Measurements from ENCODE around the gene KIFAP3.
A peak's percentile ranks its signal among the peaks of the same experiment; 100 is the strongest.

Gene KIFAP3

DNA sequence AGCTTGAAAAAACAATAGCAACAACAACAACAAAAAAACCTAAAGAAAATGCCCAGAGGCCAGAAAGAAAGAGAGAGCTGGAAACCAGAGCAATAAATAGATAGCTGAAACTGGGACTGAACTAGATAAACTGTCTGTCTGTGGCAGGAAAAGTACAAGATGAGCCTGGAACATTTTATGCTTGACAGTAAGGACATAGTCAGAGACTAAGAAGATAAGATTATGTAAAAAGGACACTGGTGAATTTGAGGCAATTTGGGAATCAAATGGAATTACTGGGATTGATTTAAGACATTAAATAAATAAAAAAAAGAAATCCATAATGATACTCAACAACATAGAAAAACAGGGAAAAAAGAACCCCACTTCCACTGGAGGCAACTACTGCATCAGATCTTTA lies 1.7 kb upstream of the KIFAP3 start:
- TF ChIP-seq, protein P1, sequence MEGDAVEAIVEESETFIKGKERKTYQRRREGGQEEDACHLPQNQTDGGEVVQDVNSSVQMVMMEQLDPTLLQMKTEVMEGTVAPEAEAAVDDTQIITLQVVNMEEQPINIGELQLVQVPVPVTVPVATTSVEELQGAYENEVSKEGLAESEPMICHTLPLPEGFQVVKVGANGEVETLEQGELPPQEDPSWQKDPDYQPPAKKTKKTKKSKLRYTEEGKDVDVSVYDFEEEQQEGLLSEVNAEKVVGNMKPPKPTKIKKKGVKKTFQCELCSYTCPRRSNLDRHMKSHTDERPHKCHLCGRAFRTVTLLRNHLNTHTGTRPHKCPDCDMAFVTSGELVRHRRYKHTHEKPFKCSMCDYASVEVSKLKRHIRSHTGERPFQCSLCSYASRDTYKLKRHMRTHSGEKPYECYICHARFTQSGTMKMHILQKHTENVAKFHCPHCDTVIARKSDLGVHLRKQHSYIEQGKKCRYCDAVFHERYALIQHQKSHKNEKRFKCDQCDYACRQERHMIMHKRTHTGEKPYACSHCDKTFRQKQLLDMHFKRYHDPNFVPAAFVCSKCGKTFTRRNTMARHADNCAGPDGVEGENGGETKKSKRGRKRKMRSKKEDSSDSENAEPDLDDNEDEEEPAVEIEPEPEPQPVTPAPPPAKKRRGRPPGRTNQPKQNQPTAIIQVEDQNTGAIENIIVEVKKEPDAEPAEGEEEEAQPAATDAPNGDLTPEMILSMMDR (IDR thresholded peaks at IDR 0.05; ENCODE audit: low read depth, low read length), result no peak
- DNase-seq (ENCODE audit: low read depth in 2 of 2), result no peak

DNA sequence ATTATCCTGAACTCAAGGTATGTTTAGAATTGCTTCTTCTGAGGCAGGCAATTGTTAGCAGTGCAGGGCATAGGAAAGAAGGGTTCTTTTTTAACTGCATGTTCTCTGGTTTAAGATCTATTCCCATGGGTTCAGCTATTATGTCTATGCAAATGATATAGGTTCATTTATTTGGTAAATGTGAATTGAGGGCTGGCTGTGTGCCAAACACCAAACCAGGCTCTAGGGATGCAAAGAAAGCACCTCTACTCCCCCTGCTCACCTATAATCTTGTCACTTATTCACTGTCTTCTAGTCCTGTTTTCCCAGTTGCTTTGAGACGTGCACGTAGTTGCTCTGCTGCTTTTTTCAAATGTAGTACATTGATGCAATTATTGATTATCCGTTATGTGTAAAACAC lies 691 bp upstream of the KIFAP3 start:
- no peak for DNase-seq (ENCODE audit: low read depth in 2 of 2)
- no peak overlapping the region for H3K4me3 ChIP-seq (replicated peaks in 1 of 2; ENCODE audit: low read depth in 2 of 2, low read length in 2 of 2)
- TF ChIP-seq, protein P1 (IDR thresholded peaks at IDR 0.05; ENCODE audit: low read depth, low read length), result no peak

More for the DNA sequence above, 1.7 kb upstream of the KIFAP3 start:
- H3K4me3 ChIP-seq (replicated peaks in 1 of 2; ENCODE audit: low read depth in 2 of 2, low read length in 2 of 2), result no peak overlapping the region

DNA sequence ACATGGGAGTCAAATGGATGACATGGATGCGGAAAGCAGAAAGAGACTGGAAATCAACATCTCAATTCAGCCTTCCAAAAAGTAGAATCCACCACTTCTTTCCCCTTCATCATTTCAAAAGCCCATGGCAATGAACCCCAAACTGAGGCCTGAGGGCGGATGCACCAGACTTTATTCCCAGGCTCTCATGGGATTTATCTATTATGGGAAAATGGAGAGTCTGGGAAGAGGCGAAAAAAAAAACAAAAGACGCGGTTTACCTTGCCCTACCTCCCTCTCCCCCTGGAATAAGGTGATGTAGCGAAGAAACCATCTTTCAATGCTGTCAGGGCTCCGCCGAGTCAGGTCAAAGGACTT lies 624 bp downstream of the KIFAP3 start:
- TF ChIP-seq, protein P1 (IDR thresholded peaks at IDR 0.05; ENCODE audit: low read depth, low read length), result no peak
- H3K4me3 ChIP-seq (replicated peaks in 1 of 2; ENCODE audit: low read depth in 2 of 2, low read length in 2 of 2), result peak overlapping the region; percentile 83 to 85
- no peak for DNase-seq (ENCODE audit: low read depth in 2 of 2)

DNA sequence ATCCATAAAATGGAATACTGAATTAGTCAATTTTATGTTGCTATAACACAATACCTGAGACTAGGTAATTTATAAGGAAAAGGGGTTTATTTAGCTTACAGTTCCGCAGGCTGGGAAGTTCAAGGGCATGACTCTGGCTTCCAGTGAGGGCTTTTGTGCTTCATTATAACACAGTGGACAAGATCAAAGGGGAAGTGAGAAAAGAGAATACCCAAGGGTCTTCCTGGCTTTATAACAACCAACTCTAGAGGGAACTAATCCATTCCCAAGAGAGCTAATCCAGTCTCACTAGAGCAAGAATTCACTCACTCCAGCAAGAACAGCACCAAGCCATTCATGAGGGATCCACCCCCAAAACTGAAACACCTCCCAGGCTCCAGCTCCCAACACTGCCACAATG lies 3.1 kb downstream of the KIFAP3 start:
- TF ChIP-seq, protein P1 (IDR thresholded peaks at IDR 0.05; ENCODE audit: low read depth, low read length), result no peak
- no peak for DNase-seq (ENCODE audit: low read depth in 2 of 2)
- H3K4me3 ChIP-seq (replicated peaks in 1 of 2; ENCODE audit: low read depth in 2 of 2, low read length in 2 of 2), result no peak overlapping the region

DNA sequence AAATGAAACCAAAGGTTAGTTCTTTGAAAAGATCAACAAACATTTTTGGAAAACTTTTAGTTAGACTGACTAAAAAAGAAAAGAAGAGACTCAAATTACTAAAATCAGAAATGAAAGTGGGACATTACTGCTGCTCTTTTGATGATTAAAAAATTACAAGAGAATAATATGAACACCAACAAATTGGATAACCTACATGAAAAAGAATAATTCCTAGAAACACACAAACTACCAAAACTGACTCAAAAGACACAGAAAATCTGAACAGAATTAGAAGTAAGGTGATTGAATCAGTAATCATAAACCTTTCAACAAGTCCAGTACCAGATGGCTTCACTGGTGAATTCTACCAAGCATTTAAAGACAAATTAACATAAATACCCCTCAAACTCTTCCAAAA lies 5.6 kb downstream of the KIFAP3 start:
- H3K4me3 ChIP-seq (replicated peaks in 1 of 2; ENCODE audit: low read depth in 2 of 2, low read length in 2 of 2), result no peak overlapping the region
- DNase-seq (ENCODE audit: low read depth in 2 of 2), result no peak
- TF ChIP-seq, protein P1 (IDR thresholded peaks at IDR 0.05; ENCODE audit: low read depth, low read length), result no peak

DNA sequence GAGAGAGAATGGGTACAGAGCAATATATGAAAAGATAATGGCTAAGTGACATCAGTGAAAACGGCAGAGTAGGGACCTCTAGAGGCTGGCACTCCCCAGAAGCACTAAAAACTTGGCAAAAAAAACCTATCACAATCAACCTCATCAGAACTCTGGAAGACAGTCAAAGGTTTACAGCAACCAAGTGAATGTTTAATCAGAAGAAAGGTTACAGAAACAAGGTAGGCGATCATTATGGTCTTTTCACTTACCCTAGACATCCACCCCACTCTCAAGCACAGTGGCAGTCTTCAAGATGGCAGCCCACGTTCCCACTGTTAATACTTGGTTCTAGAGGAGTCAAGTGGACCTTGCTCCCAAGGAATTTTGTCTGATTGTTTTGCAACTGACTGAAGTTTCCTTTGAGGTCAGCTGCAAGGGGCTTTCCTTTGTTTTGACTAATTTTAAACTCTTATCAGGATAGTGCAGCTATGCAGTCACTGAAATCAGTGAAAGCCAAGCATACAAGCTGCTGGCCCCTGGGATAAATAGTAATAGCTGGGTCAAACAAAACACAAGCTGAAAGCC lies 7.2 kb downstream of the KIFAP3 start:
- DNase-seq (ENCODE audit: low read depth in 2 of 2), result peak in 1 of 2 donors; percentile 29
- H3K4me3 ChIP-seq (replicated peaks in 1 of 2; ENCODE audit: low read depth in 2 of 2, low read length in 2 of 2), result no peak overlapping the region
- TF ChIP-seq, protein P1 (IDR thresholded peaks at IDR 0.05; ENCODE audit: low read depth, low read length), result no peak

DNA sequence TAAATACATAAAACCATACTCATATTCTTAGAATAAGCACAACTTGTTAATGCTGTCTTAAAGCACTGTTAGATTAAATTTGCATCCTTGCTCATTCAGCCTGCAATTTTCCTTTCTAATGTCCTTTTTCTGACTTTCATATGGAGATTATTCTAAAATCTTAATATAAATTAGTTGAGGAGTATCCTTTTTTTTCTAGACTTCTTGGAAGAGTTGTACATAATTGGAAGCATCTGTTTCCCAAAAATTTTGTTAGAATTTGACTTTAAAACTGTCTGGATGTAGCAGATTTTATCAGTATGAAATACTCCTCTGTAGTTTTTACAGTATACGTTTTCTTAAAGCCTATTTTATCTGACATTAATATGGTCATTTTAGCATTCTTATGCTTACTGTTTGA lies 9.7 kb downstream of the KIFAP3 start:
- TF ChIP-seq, protein P1 (IDR thresholded peaks at IDR 0.05; ENCODE audit: low read depth, low read length), result no peak
- DNase-seq (ENCODE audit: low read depth in 2 of 2), result no peak

More for the DNA sequence above, 9.7 kb downstream of the KIFAP3 start:
- H3K4me3 ChIP-seq (replicated peaks in 1 of 2; ENCODE audit: low read depth in 2 of 2, low read length in 2 of 2), result no peak overlapping the region
